Memory B cell (primary cell): ENCODE data around the gene GLI2.

Experiments used
- ATAC-seq: fragments of 150-1000 bp; cut with Tn5 transposase; 2 replicates; pipeline ENCODE4 v1.10.0; 2021; ENCODE audit warnings: low read depth, mild to moderate bottlenecking, moderate library complexity
- DNase-seq, 2 donors: peaks; one replicate each; pipeline ENCODE4 v3.0.0; 2022; ENCODE audit warnings: low spot score in 2 of 2
- H3K27ac Mint-ChIP-seq: one replicate; pipeline ENCODE4 v1.8.0; 2022; ENCODE audit warnings: mild to moderate bottlenecking, moderate library complexity, mixed read lengths
- H3K27me3 Mint-ChIP-seq: one replicate; pipeline ENCODE4 v1.8.0; 2022; ENCODE audit warnings: mixed read lengths
- H3K36me3 Mint-ChIP-seq: one replicate; pipeline ENCODE4 v1.8.0; 2022; ENCODE audit warnings: mild to moderate bottlenecking, mixed read lengths
- H3K4me1 Mint-ChIP-seq: one replicate; pipeline ENCODE4 v1.8.0; 2022; ENCODE audit warnings: mixed read lengths
- H3K4me3 Mint-ChIP-seq: one replicate; pipeline ENCODE4 v1.8.0; 2022; ENCODE audit warnings: mild to moderate bottlenecking, moderate library complexity, mixed read lengths
- H3K9me3 Mint-ChIP-seq: one replicate; pipeline ENCODE4 v1.8.0; 2022; ENCODE audit warnings: mixed read lengths

The GLI2 gene

GRCh38 chr2:120702801-120703200 lies 32.9 kb upstream of the GLI2 start:
- Mint-ChIP-seq H3K27me3 (peaks cover 9% of the 10 kb centered on the region), H3K9me3 (peaks cover 2% of the 10 kb centered on the region)
- ATAC-seq = no peak

GRCh38 chr2:120703330-120703994 lies 32.2 kb upstream of the GLI2 start:
- Mint-ChIP-seq H3K9me3 (peaks cover 2% of the 10 kb centered on the region), H3K27me3 (peaks cover 9% of the 10 kb centered on the region), H3K27ac (no peak overlapping the region), H3K36me3 (no peaks in the 10 kb centered on the region), H3K4me3 (no peak overlapping the region), H3K4me1 (no peaks in the 10 kb centered on the region)
- ATAC-seq = no peak
- DNase-seq = no peak

More at GRCh38 chr2:120702801-120703200, 32.9 kb upstream of the GLI2 start:
- Mint-ChIP-seq H3K36me3 (no peaks in the 10 kb centered on the region), H3K4me3 (no peak overlapping the region), H3K4me1 (no peaks in the 10 kb centered on the region), H3K27ac (no peak overlapping the region)
- DNase-seq = no peak

GRCh38 chr2:120704696-120705095 lies 31.0 kb upstream of the GLI2 start:
- ATAC-seq (no peak), DNase-seq (no peak)
- Mint-ChIP-seq H3K4me3 (no peak overlapping the region), H3K36me3 (no peaks in the 10 kb centered on the region), H3K27me3 (peaks cover 10% of the 10 kb centered on the region), H3K27ac (no peak overlapping the region), H3K4me1 (no peaks in the 10 kb centered on the region), H3K9me3 (no peaks in the 10 kb centered on the region)

- Mint-ChIP-seq H3K4me3 (no peak overlapping the region), H3K36me3 (no peaks in the 10 kb centered on the region), H3K4me1 (no peaks in the 10 kb centered on the region), H3K27ac (no peak overlapping the region), H3K9me3 (no peaks in the 10 kb centered on the region), H3K27me3 (peaks cover 6% of the 10 kb centered on the region)
- DNase-seq (no peak), ATAC-seq (no peak)
Measured at GRCh38 chr2:120707816-120708215, 27.9 kb upstream of the GLI2 start.

- Mint-ChIP-seq H3K4me3 (no peak overlapping the region), H3K4me1 (no peaks in the 10 kb centered on the region), H3K36me3 (no peaks in the 10 kb centered on the region), H3K27me3 (peaks cover 5% of the 10 kb centered on the region), H3K9me3 (no peaks in the 10 kb centered on the region), H3K27ac (no peak overlapping the region)
- ATAC-seq (no peak), DNase-seq (no peak)
Measured at GRCh38 chr2:120708944-120709607, 26.6 kb upstream of the GLI2 start.

GRCh38 chr2:120709608-120710041 lies 26.0 kb upstream of the GLI2 start:
- ATAC-seq = no peak
- Mint-ChIP-seq H3K36me3 (no peaks in the 10 kb centered on the region), H3K27ac (no peak overlapping the region), H3K4me3 (no peak overlapping the region), H3K4me1 (no peaks in the 10 kb centered on the region), H3K9me3 (no peaks in the 10 kb centered on the region), H3K27me3 (peaks cover 8% of the 10 kb centered on the region)
- no peak for DNase-seq

GRCh38 chr2:120710256-120710655 lies 25.4 kb upstream of the GLI2 start:
- DNase-seq (no peak), ATAC-seq (no peak)
- H3K27me3 Mint-ChIP-seq = peaks cover 8% of the 10 kb centered on the region
- no peaks in the 10 kb centered on the region for H3K36me3 Mint-ChIP-seq
- no peaks in the 10 kb centered on the region for H3K9me3 Mint-ChIP-seq
- H3K27ac Mint-ChIP-seq = no peak overlapping the region
- H3K4me1 Mint-ChIP-seq = no peaks in the 10 kb centered on the region
- H3K4me3 Mint-ChIP-seq = no peak overlapping the region

- H3K4me3 Mint-ChIP-seq = no peak overlapping the region
- H3K27ac Mint-ChIP-seq = no peak overlapping the region
- no peak for ATAC-seq
- DNase-seq = no peak
- H3K36me3 Mint-ChIP-seq = no peaks in the 10 kb centered on the region
- H3K9me3 Mint-ChIP-seq = no peaks in the 10 kb centered on the region
- H3K27me3 Mint-ChIP-seq = peaks cover 8% of the 10 kb centered on the region
- no peaks in the 10 kb centered on the region for H3K4me1 Mint-ChIP-seq
Measured at GRCh38 chr2:120711694-120712093, 24.0 kb upstream of the GLI2 start.

GRCh38 chr2:120712180-120712681 lies 23.4 kb upstream of the GLI2 start:
- Mint-ChIP-seq H3K9me3 (no peaks in the 10 kb centered on the region), H3K27me3 (peaks cover 7% of the 10 kb centered on the region), H3K36me3 (no peaks in the 10 kb centered on the region), H3K4me1 (no peaks in the 10 kb centered on the region), H3K4me3 (no peak overlapping the region), H3K27ac (no peak overlapping the region)
- no peak for ATAC-seq
- no peak for DNase-seq

GRCh38 chr2:120715353-120715752 lies 20.3 kb upstream of the GLI2 start:
- Mint-ChIP-seq H3K4me3 (no peak overlapping the region), H3K27me3 (peaks cover 4% of the 10 kb centered on the region), H3K9me3 (no peaks in the 10 kb centered on the region), H3K4me1 (no peaks in the 10 kb centered on the region), H3K36me3 (no peaks in the 10 kb centered on the region), H3K27ac (no peak overlapping the region)
- ATAC-seq (no peak), DNase-seq (no peak)

- Mint-ChIP-seq H3K27ac (no peak overlapping the region), H3K4me1 (no peaks in the 10 kb centered on the region), H3K36me3 (no peaks in the 10 kb centered on the region), H3K9me3 (no peaks in the 10 kb centered on the region), H3K27me3 (peaks cover 4% of the 10 kb centered on the region), H3K4me3 (no peak overlapping the region)
- no peak for ATAC-seq
- no peak for DNase-seq
Measured at GRCh38 chr2:120715941-120716340, 19.7 kb upstream of the GLI2 start.

- H3K36me3 Mint-ChIP-seq = no peaks in the 10 kb centered on the region
- H3K27ac Mint-ChIP-seq = no peak overlapping the region
- ATAC-seq = no peak
- H3K27me3 Mint-ChIP-seq = peaks cover 4% of the 10 kb centered on the region
- no peaks in the 10 kb centered on the region for H3K4me1 Mint-ChIP-seq
- DNase-seq = no peak
- no peak overlapping the region for H3K4me3 Mint-ChIP-seq
- no peaks in the 10 kb centered on the region for H3K9me3 Mint-ChIP-seq
Measured at GRCh38 chr2:120716641-120717585, 18.8 kb upstream of the GLI2 start.

- no peak for DNase-seq
- no peak overlapping the region for H3K4me3 Mint-ChIP-seq
- no peak overlapping the region for H3K27ac Mint-ChIP-seq
- H3K9me3 Mint-ChIP-seq = peaks cover 1% of the 10 kb centered on the region
- no peaks in the 10 kb centered on the region for H3K4me1 Mint-ChIP-seq
- H3K36me3 Mint-ChIP-seq = no peaks in the 10 kb centered on the region
- no peak for ATAC-seq
- H3K27me3 Mint-ChIP-seq = peaks cover 3% of the 10 kb centered on the region
Measured at GRCh38 chr2:120719491-120719890, 16.2 kb upstream of the GLI2 start.

GRCh38 chr2:120720231-120720630 lies 15.4 kb upstream of the GLI2 start:
- Mint-ChIP-seq H3K27me3 (peaks cover 1% of the 10 kb centered on the region), H3K27ac (no peak overlapping the region), H3K36me3 (no peaks in the 10 kb centered on the region), H3K4me3 (no peak overlapping the region), H3K4me1 (no peaks in the 10 kb centered on the region), H3K9me3 (peaks cover 1% of the 10 kb centered on the region)
- DNase-seq (no peak), ATAC-seq (no peak)
